NCI-H1930 (cell line): Measurements from ENCODE around the gene BDNF.

Experiments
- DNase-seq, 2 experiments: peaks; one replicate each; lab custom pipeline; 2025; lab: John Stamatoyannopoulos, UW

BDNF gene

DNA sequence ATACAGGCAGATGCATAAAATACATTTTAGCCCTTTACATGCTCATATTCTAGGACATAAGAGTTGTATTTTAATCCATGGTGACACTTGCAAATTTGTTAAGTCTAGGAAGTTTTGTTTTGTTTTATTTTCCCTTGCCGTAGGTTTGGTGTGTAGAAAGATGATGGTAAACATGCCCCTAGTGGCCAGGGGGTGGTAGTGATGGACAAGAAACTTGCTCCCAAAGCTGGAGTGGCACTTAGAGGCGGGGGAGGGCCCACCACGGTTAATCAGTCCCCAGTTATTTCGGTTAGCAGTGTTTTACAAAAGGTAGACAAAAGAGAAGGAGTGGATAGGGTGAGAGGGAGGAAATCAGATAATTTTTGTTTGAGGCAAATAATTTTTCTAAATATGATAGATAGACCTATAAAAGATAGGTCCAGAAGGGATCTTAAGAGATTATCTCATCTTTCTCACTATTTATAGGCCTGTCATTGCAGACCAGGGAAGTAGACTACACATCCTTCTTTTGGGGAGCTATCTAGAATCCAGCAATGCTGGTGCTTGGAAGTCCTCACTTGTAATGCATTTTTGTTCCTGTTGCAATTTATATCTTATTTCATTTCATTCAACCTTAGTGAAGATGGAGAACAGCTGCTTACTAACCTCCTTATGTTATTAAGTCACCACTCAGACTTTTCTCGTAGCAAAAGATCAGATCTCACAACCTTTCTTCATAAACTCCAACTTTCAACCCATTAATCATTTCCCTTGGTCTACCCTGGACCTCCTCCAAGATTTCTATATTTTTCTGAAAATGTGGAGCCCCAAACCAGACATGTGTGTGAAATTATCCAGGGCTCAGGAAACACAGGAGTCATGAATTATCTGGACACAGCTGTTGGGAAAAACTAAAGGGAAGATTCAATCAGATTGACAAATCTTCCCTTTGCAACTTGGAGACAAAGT is 5.9 kb upstream of the BDNF start:
- peak in 1 of 2 experiments; percentile 30 for DNase-seq

DNA sequence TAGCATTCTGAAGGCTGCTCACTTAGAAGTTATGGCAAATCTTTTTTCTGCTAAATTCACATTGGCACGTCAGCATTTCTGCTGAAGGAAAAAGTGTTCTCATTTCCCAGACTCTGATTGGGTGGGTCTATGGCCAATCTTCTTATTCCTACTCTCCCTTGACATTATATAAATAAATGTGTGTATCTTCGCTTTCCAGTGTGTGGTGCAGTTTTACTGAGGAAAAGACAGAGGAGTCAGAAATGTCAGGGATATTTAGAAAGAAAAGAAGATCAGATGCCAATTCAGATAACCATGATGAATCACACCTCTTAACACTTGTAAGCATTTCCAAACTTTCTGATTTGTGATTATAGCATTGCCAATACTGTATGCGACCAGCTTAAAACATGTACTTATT is 3.2 kb upstream of the BDNF start:
- no peak for DNase-seq

DNA sequence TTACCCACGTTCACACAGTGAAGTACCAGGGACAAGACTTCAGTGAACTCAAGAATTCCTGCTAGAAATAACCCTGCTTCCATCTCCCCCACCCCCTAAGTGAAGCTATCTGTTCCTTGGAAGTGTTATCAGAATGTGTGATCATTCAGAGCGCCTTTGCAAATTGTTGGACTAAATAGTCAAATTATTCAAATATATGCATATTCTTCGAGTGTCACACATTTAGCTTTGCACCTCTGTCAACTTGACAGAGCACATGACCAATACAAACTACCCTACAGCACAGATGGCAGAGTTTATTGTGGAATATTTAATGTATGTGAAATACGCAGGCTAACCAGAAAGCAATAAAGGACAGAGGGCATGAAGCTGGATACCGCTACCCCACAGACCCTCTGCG is 2.6 kb upstream of the BDNF start:
- DNase-seq: no peak

GRCh38 chr11:27701355-27702105 is 1.3 kb upstream of the BDNF start:
- peak; percentile 41 to 68 for DNase-seq

DNA sequence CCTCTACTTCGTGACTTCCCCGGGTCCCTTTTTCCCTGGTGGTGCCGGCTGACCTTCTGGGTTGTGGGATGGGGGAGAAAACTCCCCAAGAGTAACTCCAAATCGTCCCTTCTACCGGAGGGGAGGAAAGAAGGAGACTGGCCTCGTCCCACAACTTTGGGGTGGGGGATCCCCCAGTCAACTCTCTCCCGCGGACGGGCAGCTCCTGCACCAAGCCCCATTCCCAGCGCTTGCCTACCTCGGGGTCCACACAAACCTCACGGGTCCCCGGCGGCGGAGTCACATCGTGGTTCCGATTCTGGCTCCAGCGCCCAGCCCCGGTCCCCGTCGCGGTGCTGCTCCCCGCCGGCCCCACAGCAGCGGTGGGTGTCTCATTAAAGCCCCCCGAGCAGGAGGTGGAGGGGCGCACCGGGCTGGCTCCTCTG is 317 bp downstream of the BDNF start:
- DNase-seq: no peak

GRCh38 chr11:27699242-27699925 is 871 bp downstream of the BDNF start:
- no peak for DNase-seq

- DNase-seq: peak; percentile 80 to 81
Measured at GRCh38 chr11:27698872-27699241, 1.4 kb downstream of the BDNF start.

DNA sequence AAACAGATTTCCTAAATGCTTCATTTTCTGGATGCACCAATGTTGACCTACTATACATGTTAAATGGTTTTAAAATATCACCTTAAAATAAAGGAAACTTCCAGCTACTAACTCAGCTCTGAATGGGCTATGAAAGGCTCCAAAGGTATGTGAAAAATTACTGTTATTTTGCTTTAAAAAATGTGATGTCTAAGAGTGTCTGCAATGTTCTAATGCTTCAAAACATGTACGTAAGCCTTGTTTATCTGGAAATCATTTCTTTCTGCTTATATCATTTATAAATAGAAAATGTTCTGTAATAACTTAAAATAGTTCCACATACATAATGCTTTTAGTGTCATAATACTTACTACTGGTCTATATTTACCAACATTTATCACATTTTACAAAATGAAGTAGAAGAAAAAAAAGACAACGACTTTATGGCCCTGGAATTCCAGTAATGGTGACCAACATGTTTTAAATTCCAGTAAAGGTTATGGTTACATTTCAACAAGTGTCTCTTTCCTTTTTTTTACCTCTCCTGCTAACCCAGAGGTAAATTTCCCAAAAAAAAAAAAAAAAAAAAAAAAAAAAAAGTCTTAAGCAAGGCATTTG is 2.5 kb downstream of the BDNF start:
- no peak for DNase-seq

GRCh38 chr11:27696961-27697360 is 3.3 kb downstream of the BDNF start:
- DNase-seq: no peak

- DNase-seq: no peak
Measured at GRCh38 chr11:27696115-27696514, 4.1 kb downstream of the BDNF start.

- peak in 1 of 2 experiments; percentile 24 for DNase-seq
Measured at GRCh38 chr11:27694992-27695391, 5.3 kb downstream of the BDNF start.

DNA sequence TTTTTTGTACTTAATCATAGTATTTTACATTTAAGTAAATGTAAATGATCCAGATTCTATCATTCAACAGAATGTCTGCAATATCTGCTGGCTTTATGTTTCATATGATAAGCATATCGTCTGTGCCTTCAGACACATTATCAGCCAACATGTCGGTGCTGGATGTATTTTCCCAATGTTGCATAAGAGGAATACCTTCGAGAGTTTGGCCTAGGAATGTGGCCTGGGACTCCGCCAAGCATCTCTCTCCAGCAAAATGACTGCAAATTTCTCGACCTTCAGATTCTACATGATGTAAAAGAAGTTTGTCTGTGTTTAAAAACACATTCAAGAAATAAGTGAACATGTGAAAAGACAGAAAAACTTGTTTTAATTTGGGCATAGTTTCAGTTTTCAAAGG is 6.9 kb downstream of the BDNF start:
- no peak for DNase-seq

DNA sequence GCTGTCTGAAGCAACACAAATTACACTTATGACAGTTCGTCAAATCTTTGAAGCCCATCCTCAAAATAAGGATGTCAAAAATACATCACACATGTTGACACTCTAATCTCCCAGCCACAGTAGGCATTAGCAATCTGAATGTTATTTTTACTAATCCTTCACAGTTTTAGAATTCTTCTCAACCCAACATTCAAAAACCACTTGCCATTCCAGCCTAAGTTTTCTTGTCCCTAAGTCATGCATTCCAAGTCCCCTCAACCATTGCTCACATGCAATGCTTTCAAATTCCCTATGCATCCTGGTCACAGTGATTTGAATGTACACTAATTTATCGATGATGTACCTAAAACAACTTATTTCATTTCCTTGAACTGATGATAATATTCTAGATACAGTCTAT is 7.5 kb downstream of the BDNF start:
- DNase-seq: no peak

DNA sequence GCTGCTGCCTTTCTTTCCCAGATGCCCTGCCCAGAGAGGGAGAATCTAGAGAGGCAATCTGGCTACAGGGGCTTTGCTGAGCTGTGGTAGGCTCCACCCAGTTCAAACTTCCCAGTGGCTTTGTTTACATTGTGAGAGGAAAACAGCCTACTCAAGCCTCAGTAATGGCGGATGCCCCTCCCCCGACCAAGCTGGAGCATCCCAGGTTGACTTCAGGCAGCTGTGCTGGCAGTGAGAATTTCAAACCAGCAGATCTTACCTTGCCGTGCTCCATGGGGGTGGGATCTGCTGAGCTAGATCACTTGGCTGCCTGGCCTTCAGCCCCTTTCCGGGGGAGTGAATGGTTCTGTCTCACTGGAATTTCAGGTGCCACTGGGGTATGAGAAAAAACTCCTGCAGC is 12.2 kb downstream of the BDNF start:
- DNase-seq: no peak

GRCh38 chr11:27681664-27682063 is 18.6 kb downstream of the BDNF start:
- no peak for DNase-seq

DNA sequence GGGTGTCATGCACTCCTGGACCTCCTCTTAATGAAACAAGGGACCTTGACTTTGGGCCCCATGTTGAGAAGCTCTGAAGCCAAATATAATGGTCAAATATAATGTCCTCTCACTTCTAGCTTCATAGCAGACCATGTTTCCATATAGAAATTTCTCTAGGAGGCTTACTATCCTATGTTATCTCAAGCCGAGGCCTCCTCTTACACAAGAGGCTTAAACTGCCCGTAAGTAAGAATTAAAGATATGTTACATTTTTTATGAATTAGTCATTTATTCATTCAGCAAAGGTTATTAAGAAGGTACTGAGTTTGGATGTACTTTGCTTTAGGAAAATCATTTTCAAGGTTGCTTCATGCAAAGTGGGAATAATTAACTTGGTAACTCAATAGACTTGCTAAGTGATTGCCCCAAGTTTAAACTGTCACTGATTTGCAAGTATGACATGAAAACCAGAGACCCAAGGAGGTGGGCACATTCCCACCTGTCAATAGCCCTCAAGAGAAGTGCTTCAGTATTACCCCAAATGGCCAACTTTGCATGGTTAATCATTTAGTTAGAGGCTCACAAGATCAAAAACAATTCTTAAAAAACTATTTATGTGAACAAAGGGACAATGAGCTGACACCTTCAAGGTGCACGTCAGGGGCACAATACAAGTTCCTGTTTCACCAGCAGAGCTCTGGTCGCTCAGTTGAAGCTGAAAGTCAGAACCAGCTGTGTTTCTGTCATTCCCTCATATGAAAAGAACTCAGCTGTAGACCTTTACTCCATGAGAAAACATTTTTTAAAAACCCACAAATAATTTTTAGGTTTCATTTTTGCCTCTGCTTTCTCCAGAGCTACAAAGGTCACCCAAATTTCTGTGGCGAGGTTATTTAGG is 20.9 kb downstream of the BDNF start:
- no peak for DNase-seq

DNA sequence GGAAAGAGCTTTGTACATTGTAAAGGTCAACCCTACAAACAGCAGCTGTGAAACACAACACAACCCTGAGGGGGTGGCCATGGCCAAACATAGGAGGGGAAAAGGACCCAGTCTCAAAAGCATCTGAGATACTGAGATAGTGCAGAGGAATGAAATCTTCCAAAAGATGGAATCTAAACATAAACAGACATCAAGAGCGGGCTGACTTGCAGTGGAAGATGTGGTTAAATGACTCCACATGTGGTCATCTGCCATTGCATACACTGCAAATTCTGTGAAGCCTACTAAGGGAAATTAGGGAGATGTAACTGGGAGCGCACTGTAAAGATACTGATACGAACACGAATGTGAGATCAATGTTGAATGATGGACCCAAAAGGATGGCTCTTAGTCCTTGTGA is 22.0 kb downstream of the BDNF start:
- no peak for DNase-seq

- no peak for DNase-seq
Measured at GRCh38 chr11:27677108-27677507, 23.1 kb downstream of the BDNF start.

- DNase-seq: no peak
Measured at GRCh38 chr11:27673979-27674663, 26.1 kb downstream of the BDNF start.

DNA sequence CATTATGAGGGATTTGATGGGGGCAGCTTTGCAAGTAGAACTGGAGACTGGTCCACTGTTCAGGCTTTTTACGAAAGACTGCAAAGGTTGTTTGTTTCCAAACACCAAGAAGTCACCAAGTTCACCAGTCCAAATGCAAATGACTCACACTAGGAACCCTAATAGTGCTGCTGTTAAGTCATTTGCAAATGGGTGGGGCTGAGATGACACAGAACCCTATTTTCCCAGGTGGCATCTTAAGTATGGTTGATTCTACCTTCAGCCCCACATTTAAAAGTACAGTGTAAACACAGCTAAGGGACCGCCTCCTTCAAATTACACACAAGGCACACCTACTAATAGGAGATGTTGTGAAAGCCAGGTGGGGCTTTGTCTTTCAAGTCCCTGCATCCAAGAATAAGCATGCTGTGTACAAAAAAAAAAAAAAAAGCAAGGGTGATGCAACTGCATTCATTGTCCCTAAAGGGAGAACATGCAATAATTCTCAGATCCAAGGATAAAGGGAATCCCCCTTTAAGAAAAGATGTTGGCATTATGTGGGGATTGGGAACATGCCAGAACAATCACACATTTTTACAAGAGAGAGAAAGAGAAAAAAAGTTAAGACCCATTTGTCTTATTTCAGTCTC is 27.3 kb downstream of the BDNF start:
- DNase-seq: no peak
